H1 (cell line): ENCODE data around the gene ZNF836. TPM values are rescaled to one million over a fixed set of nuclear protein-coding genes. Genes with fewer than 3 reads are reported as not detected.

Source experiments
- ATF2 ChIP-seq: IDR thresholded peaks from 2 replicates; pipeline ENCODE4 v1.6.1; 2012; ENCODE audit warnings: low read length, inconsistent platforms
- BCL11A ChIP-seq, 2 experiments: IDR thresholded peaks; one replicate each; pipeline ENCODE4 v1.6.1; 2011; ENCODE audit warnings: low read depth in 2 of 2, low read length in 2 of 2, mild to moderate bottlenecking in 2 of 2
- CBX5 ChIP-seq: fragments of 300-800, 300-1000 bp; sonication (generic); IDR thresholded peaks from 2 replicates; pipeline ENCODE4 v1.7.1; 2016; ENCODE audit warnings: antibody characterized with exemption, low read length, low read depth
- CBX8 ChIP-seq: fragments of 300-800, 300-1000 bp; sonication (generic); IDR thresholded peaks from 2 replicates; pipeline ENCODE4 v1.7.1; 2016; ENCODE audit warnings: low read depth, low read length, borderline replicate concordance
- CHD2 ChIP-seq: IDR thresholded peaks from 2 replicates; pipeline ENCODE4 v1.6.1; 2012; ENCODE audit warnings: low read length, improper control_type of control experiment
- CTBP2 ChIP-seq: IDR thresholded peaks from 2 replicates; pipeline ENCODE4 v1.7.0; 2011; ENCODE audit warnings: borderline replicate concordance, mild to moderate bottlenecking, moderate library complexity, mixed read lengths, low read length; ENCODE audit not compliant: insufficient read depth, insufficient read length
- E2F6 ChIP-seq: IDR thresholded peaks from 2 replicates; pipeline ENCODE4 v1.6.1; 2012; ENCODE audit warnings: inconsistent platforms
- MAX ChIP-seq: IDR thresholded peaks from 2 replicates; pipeline ENCODE4 v1.6.1; 2012; ENCODE audit warnings: inconsistent platforms
- NRF1 ChIP-seq: IDR thresholded peaks from 2 replicates; pipeline ENCODE4 v1.6.1; 2011; ENCODE audit warnings: mild to moderate bottlenecking, low read depth, low read length, improper control_type of control experiment
- POLR2A ChIP-seq, 2 experiments: IDR thresholded peaks; 1 replicate in 1 of 2; 2 replicates in 1 of 2; pipeline ENCODE4 v1.6.1; 2011; ENCODE audit warnings: low read depth in 2 of 2, low read length in 2 of 2, mild to moderate bottlenecking in 2 of 2; ENCODE audit errors: control extremely low read depth in 1 of 2
- RBBP5 ChIP-seq: IDR thresholded peaks from 2 replicates; pipeline ENCODE4 v1.7.1; 2012; ENCODE audit warnings: low read depth, mild to moderate bottlenecking, inconsistent platforms, low read length, moderate library complexity, borderline replicate concordance
- SAP30 ChIP-seq: fragments of 300-600 bp; sonication (generic); IDR thresholded peaks from 2 replicates; pipeline ENCODE4 v1.7.1; 2012; ENCODE audit warnings: low read length, moderate library complexity, mild to moderate bottlenecking, inconsistent platforms; ENCODE audit not compliant: insufficient read depth, insufficient replicate concordance
- SIN3A ChIP-seq, 2 experiments: IDR thresholded peaks in 1 of 2; conservative IDR thresholded peaks in 1 of 2; 2 replicates each; pipeline ENCODE4 v1.6.1; 2011 to 2012; ENCODE audit warnings: low read length in 2 of 2, improper control_type of control experiment in 1 of 2, low read depth in 1 of 2, mild to moderate bottlenecking in 1 of 2
- SP4 ChIP-seq: IDR thresholded peaks from 2 replicates; pipeline ENCODE4 v1.6.1; 2012; ENCODE audit warnings: low read length, inconsistent platforms
- SUZ12 ChIP-seq: fragments of 200-600 bp; sonication (generic); IDR thresholded peaks from 2 replicates; pipeline ENCODE4 v1.6.1; 2012; ENCODE audit warnings: mild to moderate bottlenecking, inconsistent platforms, low read length, moderate library complexity, mixed read lengths
- TAF1 ChIP-seq: IDR thresholded peaks from 2 replicates; pipeline ENCODE4 v1.6.1; 2011; ENCODE audit warnings: mild to moderate bottlenecking, low read depth, low read length
- TAF7 ChIP-seq: optimal IDR thresholded peaks from 2 replicates; pipeline ENCODE3; 2011; ENCODE audit warnings: low read depth, mild to moderate bottlenecking, inconsistent platforms, low read length, moderate library complexity, borderline replicate concordance
- TBP ChIP-seq: IDR thresholded peaks from 2 replicates; pipeline ENCODE4 v1.6.1; 2011; ENCODE audit warnings: low read depth, low read length, improper control_type of control experiment
- TCF12 ChIP-seq: IDR thresholded peaks from 2 replicates; pipeline ENCODE4 v1.6.1; 2011; ENCODE audit warnings: low read depth, mild to moderate bottlenecking, low read length
- TEAD4 ChIP-seq: IDR thresholded peaks from 2 replicates; pipeline ENCODE4 v1.6.1; 2012; ENCODE audit warnings: low read depth, low read length, inconsistent platforms, mixed read lengths
- YY1 ChIP-seq: IDR thresholded peaks from 2 replicates; pipeline ENCODE4 v1.6.1; 2011; ENCODE audit warnings: low read depth, mild to moderate bottlenecking, low read length
- ZNF274 ChIP-seq: IDR thresholded peaks from 2 replicates; pipeline ENCODE4 v1.7.0; 2012; ENCODE audit warnings: low read length, borderline replicate concordance; ENCODE audit errors: extremely low read depth
- polyA plus RNA-seq, 7 experiments: library from polyadenylated mRNA; depleted of rRNA in 3 of 7; stranded (reverse) in 5 of 7; unstranded in 2 of 7; fragments of >200 nt in 5 of 7; fragments of 200-250 nt in 2 of 7; gene quantifications; 1 replicate in 5 of 7; 2 replicates in 1 of 7; 4 replicates in 1 of 7; pipeline versions ENCODE4 v1.2.1 to v1.2.3, GENCODE V29; 2011 to 2013; ENCODE audit warnings: missing spikeins in 2 of 7, mixed read lengths in 2 of 7
- total RNA-seq: library from RNA; stranded (reverse); fragmentation: NEBNext Ultra II Directional; extraction: Animal tissue kit (Norgen Biotek cat#: 25700); gene quantifications from 2 replicates; pipeline ENCODE4 v1.2.1, GENCODE V29; 2021

The ZNF836 gene
- total and polyA plus RNA-seq, 2 of the 8 experiments (the other 6 are each of a cell fraction or from before 2014, with no cell fraction given) = 5.6 to 27.2 TPM

GRCh38 chr19:52189735-52190486 is 18.5 kb upstream of the ZNF836 start, which contains the start of gene PPP2R1A (continued):
- TF ChIP-seq E2F6 = 0 out of 2 replicates have a peak, but pooled peaks have one; percentile 18
- TF ChIP-seq SP4 = peak; percentile 62; the same call in 1 of the 2 replicates
- TF ChIP-seq SAP30 = no peak
- TF ChIP-seq TBP = peak; percentile 82
- peak; percentile 90 for TF ChIP-seq TAF1
- TF ChIP-seq SIN3A (conservative IDR thresholded peaks at IDR 0.05 in 1 of 2, IDR thresholded peaks at IDR 0.05 in 1 of 2; ENCODE audit: low read depth in 1 of 2, low read length in 2 of 2) = peak; percentile 2 to 77; a peak in 2 of 4 replicates
- peak; percentile 15; the same call in 1 of the 2 replicates for TF ChIP-seq MAX
- no peak for TF ChIP-seq ZNF274
- no peak for TF ChIP-seq TCF12
- TF ChIP-seq TEAD4 = 0 out of 2 replicates have a peak, but pooled peaks have one; percentile 3
- TF ChIP-seq TAF7 = peak; percentile 79
- TF ChIP-seq SUZ12 = no peak
- TF ChIP-seq CHD2 = peak; percentile 65
- TF ChIP-seq CTBP2 = no peak
- no peak for TF ChIP-seq NRF1
- TF ChIP-seq BCL11A (IDR thresholded peaks at IDR 0.05; ENCODE audit: low read depth in 2 of 2, low read length in 2 of 2) = no peak
- peak; percentile 74; the same call in 1 of the 2 replicates for TF ChIP-seq RBBP5
- peak; percentile 96 for TF ChIP-seq YY1
- no peak for TF ChIP-seq CBX5
- no peak for TF ChIP-seq ATF2
- TF ChIP-seq CBX8 = no peak
- TF ChIP-seq POLR2A (IDR thresholded peaks at IDR 0.05; ENCODE audit: control extremely low read depth in 1 of 2, low read depth in 2 of 2, low read length in 2 of 2) = peak; percentile 70 to 87; a peak in 2 of 3 replicates
